SU-DHL-6 (cell line): ENCODE measurements around the gene SUPT6H.

Experiments
- CTCF ChIP-seq: fragments of 200-600 bp; sonication (generic); IDR thresholded peaks from one replicate; pipeline ENCODE4 v1.5.1; 2017; ENCODE audit warnings: antibody characterized with exemption, mild to moderate bottlenecking, low read length, moderate library complexity; ENCODE audit not compliant: insufficient read depth, poor library complexity, severe bottlenecking
- EZH2phosphoT487 ChIP-seq: fragments of 200-600 bp; sonication (generic), shearing (Covaris generic); conservative IDR thresholded peaks from 2 replicates; pipeline ENCODE4 v1.6.1; 2018; ENCODE audit warnings: mild to moderate bottlenecking, antibody characterized with exemption, low read length, moderate library complexity, mixed read lengths

GRCh38 chr17:28634206-28634865 is 27.7 kb upstream of the SUPT6H start:
- TF ChIP-seq CTCF: no peak
- TF ChIP-seq EZH2phosphoT487: no peak
